Activated CD8-positive, alpha-beta memory T cell treated with anti-CD3 and anti-CD28 coated beads, Interleukin-2, amount 10 ng/mL, durations not matched to agents 7 days and 5 days (primary cell): Measurements from ENCODE around the gene CACNA2D4. TPM values are rescaled to one million over a fixed set of nuclear protein-coding genes. Genes with fewer than 3 reads are reported as not detected.
A peak's percentile ranks its signal among the peaks of the same experiment; 100 is the strongest.

Source experiments
- ATAC-seq: fragments of 150-1000 bp; cut with Tn5 transposase; one replicate; pipeline ENCODE4 v1.10.0; 2021; ENCODE audit warnings: moderate library complexity
- CTCF ChIA-PET: fragments of 350-600 bp; sonication (Branson Sonifier 250); formaldehyde crosslinking; loops from one replicate; lab custom pipeline; 2021; ENCODE audit warnings: antibody characterized with exemption; lab: Charles Lee
- DNase-seq: peaks from one replicate; pipeline ENCODE4 v3.0.0-alpha.2; 2020
- H3K27ac Mint-ChIP-seq: one replicate; pipeline ENCODE4 v1.8.0; 2021; ENCODE audit warnings: mild to moderate bottlenecking, mixed read lengths
- H3K27me3 Mint-ChIP-seq: one replicate; pipeline ENCODE4 v1.8.0; 2021; ENCODE audit warnings: mixed read lengths
- H3K36me3 Mint-ChIP-seq: one replicate; pipeline ENCODE4 v1.8.0; 2021; ENCODE audit warnings: mild to moderate bottlenecking, mixed read lengths
- H3K4me1 Mint-ChIP-seq: one replicate; pipeline ENCODE4 v1.8.0; 2021; ENCODE audit warnings: mixed read lengths
- H3K4me3 Mint-ChIP-seq: one replicate; pipeline ENCODE4 v1.8.0; 2021; ENCODE audit warnings: mild to moderate bottlenecking, moderate library complexity, mixed read lengths
- H3K9me3 Mint-ChIP-seq: one replicate; pipeline ENCODE4 v1.8.0; 2022; ENCODE audit warnings: low read depth, mixed read lengths
- total RNA-seq, 2 experiments: library from RNA; stranded (reverse); gene quantifications; one replicate each; pipeline ENCODE4 v1.2.3, GENCODE V29; 2021

CACNA2D4 gene
- total RNA-seq, 2 experiments from 2014 or later: 5.9 to 8.2 TPM

DNA sequence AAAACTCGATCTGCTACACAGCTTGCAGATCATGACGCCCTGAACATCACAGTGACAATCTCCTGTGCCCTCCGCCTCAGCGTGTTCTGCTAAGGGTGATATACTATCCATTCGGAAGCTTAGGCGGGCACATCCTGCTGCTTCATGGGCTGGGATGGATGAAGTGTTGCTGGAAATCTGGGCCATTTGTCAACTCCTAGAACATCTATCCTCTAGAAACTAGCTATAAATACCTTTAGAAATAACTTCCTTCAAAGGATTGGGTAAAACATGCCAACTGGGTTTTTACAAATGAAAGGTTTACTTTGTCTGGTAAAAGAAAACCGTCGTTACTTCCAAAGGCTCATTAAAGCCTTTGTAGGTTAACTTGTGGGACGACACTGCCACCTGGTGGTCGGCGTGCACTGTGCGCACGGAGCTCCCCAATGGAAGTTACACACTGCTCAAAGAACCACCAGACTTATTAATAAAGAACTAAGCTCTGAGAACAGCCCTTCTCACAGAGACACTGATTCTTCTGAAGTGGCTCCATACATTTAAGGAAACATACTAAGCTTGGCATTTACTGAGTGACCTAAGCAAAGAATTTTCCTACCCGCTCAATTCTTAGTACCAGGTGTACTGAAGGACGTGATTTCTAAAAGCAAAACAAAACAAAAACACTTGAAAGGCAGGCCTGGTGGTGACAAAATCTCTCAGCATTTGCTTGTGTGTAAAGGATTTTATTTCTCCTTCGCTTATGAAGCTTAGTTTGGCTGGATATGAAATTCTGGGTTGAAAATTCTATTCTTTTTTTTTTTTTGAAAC lies 21.6 kb upstream of the CACNA2D4 start:
- CTCF ChIA-PET: interaction anchor here (0.6 to 6.7 kb wide), 61 partner anchors 9 to 347 kb away, joined by 3 to 162 read pairs (median 5); no protein-coding TSS in a partner anchor
- Mint-ChIP-seq H3K36me3 (peaks cover 12% of the 10 kb centered on the region), H3K27me3 (no peaks in the 10 kb centered on the region), H3K27ac (no peak overlapping the region), H3K9me3 (no peaks in the 10 kb centered on the region), H3K4me1 (peaks cover 2% of the 10 kb centered on the region), H3K4me3 (no peak overlapping the region)
- peak; percentile 91 for DNase-seq
- peak; percentile 98 for ATAC-seq

- no peak overlapping the region for H3K4me3 Mint-ChIP-seq
- CTCF ChIA-PET: interaction anchor here (0.9 to 6.7 kb wide), 51 partner anchors 9 to 346 kb away, joined by 3 to 162 read pairs (median 5); no protein-coding TSS in a partner anchor
- DNase-seq (no peak), ATAC-seq (no peak)
- peaks cover 8% of the 10 kb centered on the region for H3K36me3 Mint-ChIP-seq
- no peaks in the 10 kb centered on the region for H3K9me3 Mint-ChIP-seq
- no peaks in the 10 kb centered on the region for H3K27me3 Mint-ChIP-seq
- peaks cover 2% of the 10 kb centered on the region for H3K4me1 Mint-ChIP-seq
- H3K27ac Mint-ChIP-seq: no peak overlapping the region
These were observed 20.9 kb upstream of the CACNA2D4 start for GRCh38 chr12:1939331-1939730.

GRCh38 chr12:1937481-1938224 lies 19.2 kb upstream of the CACNA2D4 start:
- peaks cover 6% of the 10 kb centered on the region for H3K36me3 Mint-ChIP-seq
- no peak overlapping the region for H3K27ac Mint-ChIP-seq
- CTCF ChIA-PET: interaction anchor here (1.2 to 6.7 kb wide), 3 partner anchors 144 to 284 kb away, joined by 3 to 162 read pairs (median 58); no protein-coding TSS in a partner anchor
- H3K4me3 Mint-ChIP-seq: no peak overlapping the region
- DNase-seq: no peak
- peaks cover 2% of the 10 kb centered on the region for H3K4me1 Mint-ChIP-seq
- no peaks in the 10 kb centered on the region for H3K9me3 Mint-ChIP-seq
- no peak for ATAC-seq
- no peaks in the 10 kb centered on the region for H3K27me3 Mint-ChIP-seq

- Mint-ChIP-seq H3K36me3 (peaks cover 6% of the 10 kb centered on the region), H3K27ac (no peak overlapping the region), H3K4me3 (no peak overlapping the region), H3K27me3 (no peaks in the 10 kb centered on the region), H3K9me3 (no peaks in the 10 kb centered on the region), H3K4me1 (peaks cover 2% of the 10 kb centered on the region)
- DNase-seq (no peak), ATAC-seq (no peak)
- CTCF ChIA-PET: no interaction called here
These were observed 18.2 kb upstream of the CACNA2D4 start for GRCh38 chr12:1936406-1937320.

DNA sequence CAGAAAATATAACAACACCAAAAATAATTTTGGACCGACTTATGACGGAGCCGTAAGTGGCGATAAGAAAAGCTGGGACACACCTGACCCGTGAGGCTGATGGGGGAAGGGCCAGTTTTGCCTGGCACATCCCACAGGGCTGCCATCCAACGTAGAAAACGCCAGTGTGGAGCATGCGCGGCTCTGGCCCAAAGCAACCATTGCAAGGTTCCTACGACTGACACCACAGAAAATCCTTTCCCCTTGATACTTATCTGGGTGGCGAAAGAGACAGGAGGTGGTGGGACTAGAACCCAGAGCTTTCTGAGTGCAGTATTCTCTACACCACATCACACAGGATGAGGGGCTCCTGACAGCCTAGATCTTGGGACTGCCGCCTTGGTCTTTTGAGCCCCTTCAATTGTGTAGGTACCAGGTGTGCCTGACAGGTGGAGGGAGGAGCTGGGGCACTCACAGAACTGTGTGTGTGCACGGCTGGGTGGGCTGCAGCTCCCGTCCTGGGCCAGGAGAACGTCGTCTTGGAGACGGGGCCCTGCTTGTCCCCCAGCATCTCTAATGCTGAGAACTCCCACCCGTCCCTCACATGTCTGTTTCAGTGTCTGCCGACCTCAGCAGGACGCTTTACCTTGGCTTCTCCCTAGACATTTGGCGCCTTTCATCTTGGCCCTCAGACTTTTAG lies 17.4 kb upstream of the CACNA2D4 start:
- ATAC-seq (no peak), DNase-seq (no peak)
- Mint-ChIP-seq H3K4me3 (no peak overlapping the region), H3K27me3 (no peaks in the 10 kb centered on the region), H3K27ac (no peak overlapping the region), H3K36me3 (peaks cover 2% of the 10 kb centered on the region), H3K4me1 (peaks cover 2% of the 10 kb centered on the region), H3K9me3 (no peaks in the 10 kb centered on the region)
- CTCF ChIA-PET: interaction anchor here (1.0 kb wide), 1 partner anchor 140 kb away, joined by 3 read pairs; no protein-coding TSS in a partner anchor

DNA sequence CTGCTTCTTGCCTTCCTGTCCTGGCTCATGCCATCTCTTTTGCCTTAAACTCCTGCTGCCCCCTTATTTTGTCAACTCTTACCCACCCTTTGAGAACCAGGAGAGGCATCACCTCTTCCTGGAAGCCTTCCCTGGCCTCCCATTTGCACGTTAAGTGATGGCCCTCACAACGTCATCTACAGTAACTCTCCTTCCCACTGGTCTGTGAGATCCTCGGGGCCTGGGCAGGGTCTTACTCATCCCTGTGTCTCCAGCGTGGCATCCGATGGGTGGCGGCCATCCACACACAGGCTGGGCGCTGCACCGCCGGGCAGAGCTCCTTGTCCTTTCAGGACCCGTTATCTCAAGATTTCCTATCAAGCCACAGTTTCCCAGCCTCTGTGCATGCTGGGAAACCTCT lies 16.8 kb upstream of the CACNA2D4 start:
- Mint-ChIP-seq H3K36me3 (no peaks in the 10 kb centered on the region), H3K9me3 (no peaks in the 10 kb centered on the region), H3K27me3 (no peaks in the 10 kb centered on the region), H3K4me1 (peaks cover 2% of the 10 kb centered on the region), H3K4me3 (no peak overlapping the region), H3K27ac (no peak overlapping the region)
- no peak for DNase-seq
- ATAC-seq: no peak
- CTCF ChIA-PET: interaction anchor here (1.0 kb wide), 1 partner anchor 139 kb away, joined by 3 read pairs; no protein-coding TSS in a partner anchor

DNA sequence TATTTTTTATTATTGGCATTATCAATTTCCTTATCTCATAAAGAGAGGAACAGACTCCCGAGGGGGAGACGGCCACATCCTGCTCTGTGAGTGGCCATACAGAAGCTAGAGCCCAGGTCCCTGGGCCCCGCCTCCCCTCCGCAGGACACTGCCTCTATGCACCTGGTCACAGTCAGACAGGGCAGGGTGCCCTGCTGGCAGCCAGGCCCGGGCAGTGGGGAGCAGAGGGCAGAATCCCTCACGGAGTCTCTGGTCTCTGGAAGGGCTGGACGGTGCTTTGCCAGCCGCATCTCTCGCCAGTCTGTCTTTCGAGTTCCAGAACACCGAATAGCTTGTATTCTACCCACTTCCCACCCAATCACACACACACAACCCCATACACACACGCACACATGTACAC lies 16.4 kb upstream of the CACNA2D4 start:
- no peaks in the 10 kb centered on the region for H3K27me3 Mint-ChIP-seq
- H3K9me3 Mint-ChIP-seq: no peaks in the 10 kb centered on the region
- DNase-seq (peak; percentile 30), ATAC-seq (no peak)
- no peaks in the 10 kb centered on the region for H3K36me3 Mint-ChIP-seq
- CTCF ChIA-PET: interaction anchor here (1.0 kb wide), 1 partner anchor 139 kb away, joined by 3 read pairs; no protein-coding TSS in a partner anchor
- H3K4me3 Mint-ChIP-seq: no peak overlapping the region
- peaks cover under 1% of the 10 kb centered on the region for H3K4me1 Mint-ChIP-seq
- H3K27ac Mint-ChIP-seq: no peak overlapping the region

DNA sequence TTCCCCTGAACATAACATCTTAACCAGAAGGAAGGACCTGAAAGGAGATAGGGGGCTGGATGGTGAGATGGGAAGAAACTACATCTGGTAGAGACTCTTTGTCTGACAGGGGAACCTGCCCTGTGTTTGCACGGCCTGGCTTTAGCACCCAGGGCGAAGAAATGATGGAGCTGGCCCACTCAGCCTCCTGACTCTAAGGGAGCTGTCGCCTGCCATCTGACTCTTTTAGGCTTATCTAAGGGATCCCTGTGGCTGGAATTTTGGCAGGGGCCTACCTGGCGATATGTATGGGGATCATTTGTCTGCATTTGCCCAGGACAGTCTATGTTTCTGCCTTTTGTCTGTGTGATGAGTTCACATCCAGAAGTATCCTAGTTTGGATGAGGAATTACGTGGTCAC lies 15.6 kb upstream of the CACNA2D4 start:
- CTCF ChIA-PET: no interaction called here
- Mint-ChIP-seq H3K4me3 (no peak overlapping the region), H3K9me3 (no peaks in the 10 kb centered on the region), H3K4me1 (no peaks in the 10 kb centered on the region), H3K27me3 (no peaks in the 10 kb centered on the region), H3K27ac (no peak overlapping the region), H3K36me3 (no peaks in the 10 kb centered on the region)
- no peak for ATAC-seq
- DNase-seq: no peak

DNA sequence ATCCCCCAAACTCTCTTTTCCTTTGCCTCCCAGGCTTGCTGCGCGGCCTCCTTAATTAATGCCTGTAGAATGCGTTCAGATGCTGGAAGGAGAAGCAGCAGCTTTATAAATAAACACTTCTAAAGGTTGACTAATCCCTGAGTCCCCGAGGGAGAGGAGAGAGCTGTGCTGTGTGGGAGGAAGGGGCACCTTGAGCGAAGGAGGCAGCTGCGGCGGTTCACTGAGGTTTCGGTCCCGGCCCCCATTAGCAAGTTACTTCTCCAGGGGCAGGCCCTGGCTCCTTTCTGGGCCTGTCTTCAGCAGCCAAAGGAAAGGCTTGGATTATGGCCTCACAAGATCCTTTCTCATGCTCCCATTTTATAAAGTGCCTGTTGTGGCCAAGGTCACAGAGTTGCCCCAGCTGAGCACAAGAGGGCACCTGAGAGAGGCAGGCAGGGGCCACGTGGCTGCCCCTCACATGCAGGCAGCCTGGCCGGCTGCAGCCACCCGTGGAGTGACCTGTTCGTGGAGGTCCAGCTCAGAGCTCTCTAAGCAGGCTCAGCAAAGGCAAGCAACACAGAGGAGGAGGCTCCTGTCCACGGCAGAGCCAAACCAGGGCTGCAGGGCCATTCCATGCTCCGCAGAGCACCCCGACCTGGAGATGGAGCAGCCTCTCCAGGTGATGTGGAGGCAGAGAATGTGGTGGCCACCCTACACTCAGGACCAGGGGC lies 15.0 kb upstream of the CACNA2D4 start:
- DNase-seq (no peak), ATAC-seq (no peak)
- Mint-ChIP-seq H3K4me1 (no peaks in the 10 kb centered on the region), H3K27ac (no peak overlapping the region), H3K27me3 (no peaks in the 10 kb centered on the region), H3K9me3 (no peaks in the 10 kb centered on the region), H3K36me3 (no peaks in the 10 kb centered on the region), H3K4me3 (no peak overlapping the region)
- CTCF ChIA-PET: no interaction called here

DNA sequence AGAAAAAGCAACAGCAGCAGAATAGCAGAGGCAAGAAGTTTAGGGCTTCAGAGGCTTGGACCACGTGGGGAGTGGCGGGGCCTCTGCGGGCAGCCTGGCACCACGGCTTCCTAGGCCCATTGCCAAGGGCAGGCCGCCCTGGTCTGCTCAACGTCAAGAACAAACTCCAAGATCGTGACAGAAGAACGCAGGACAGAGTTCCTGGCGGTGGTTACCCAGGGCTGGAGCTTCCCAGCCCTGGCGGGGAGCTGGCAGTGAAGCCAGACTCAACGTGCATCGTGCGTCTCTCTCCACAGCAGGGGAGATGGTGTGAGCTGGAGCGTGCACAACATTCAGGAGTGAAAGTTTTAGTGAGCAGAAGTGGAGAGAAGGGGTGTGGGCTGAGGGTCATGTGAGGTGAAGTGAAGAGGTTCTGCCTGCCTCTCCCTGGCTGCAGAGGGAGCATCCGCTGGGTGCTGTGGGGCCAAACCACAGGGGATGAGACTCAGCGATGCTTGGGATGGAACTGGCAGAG lies 13.9 kb upstream of the CACNA2D4 start:
- no peak for ATAC-seq
- CTCF ChIA-PET: no interaction called here
- H3K9me3 Mint-ChIP-seq: no peaks in the 10 kb centered on the region
- H3K36me3 Mint-ChIP-seq: no peaks in the 10 kb centered on the region
- H3K27me3 Mint-ChIP-seq: no peaks in the 10 kb centered on the region
- DNase-seq: no peak
- no peaks in the 10 kb centered on the region for H3K4me1 Mint-ChIP-seq
- H3K4me3 Mint-ChIP-seq: no peak overlapping the region
- H3K27ac Mint-ChIP-seq: no peak overlapping the region

GRCh38 chr12:1931642-1932041 lies 13.2 kb upstream of the CACNA2D4 start:
- ATAC-seq: no peak
- no peak overlapping the region for H3K4me3 Mint-ChIP-seq
- no peaks in the 10 kb centered on the region for H3K27me3 Mint-ChIP-seq
- CTCF ChIA-PET: interaction anchor here (0.9 to 3.0 kb wide), 2 partner anchors 8 to 135 kb away, joined by 3 to 16 read pairs; no protein-coding TSS in a partner anchor
- DNase-seq: no peak
- H3K27ac Mint-ChIP-seq: no peak overlapping the region
- no peaks in the 10 kb centered on the region for H3K36me3 Mint-ChIP-seq
- H3K4me1 Mint-ChIP-seq: no peaks in the 10 kb centered on the region
- H3K9me3 Mint-ChIP-seq: no peaks in the 10 kb centered on the region
